ENCODE results near the gene AOC3. TPM values are rescaled to one million over a fixed set of nuclear protein-coding genes. Genes with fewer than 3 reads are reported as not detected.

AOC3 gene
- total and polyA plus RNA-seq, 2 of the 13 experiments (the other 11 are each of a cell fraction or from before 2014, with no cell fraction given) = 8.7 to 51.7 TPM

- no peak; the same call in 1 of the 2 replicates for TF ChIP-seq ZNF580 (CRISPR knock-in tag; IDR thresholded peaks at IDR 0.05; ENCODE audit: borderline replicate concordance, low read depth)
- TF ChIP-seq ZNF780A (CRISPR knock-in tag; IDR thresholded peaks at IDR 0.05) = no peak
- no peak; the same call in 1 of the 2 replicates for TF ChIP-seq MYC (CRISPR knock-in tag; IDR thresholded peaks at IDR 0.05; ENCODE audit: borderline replicate concordance)
- no peak for TF ChIP-seq TBL1XR1 (IDR thresholded peaks at IDR 0.05; ENCODE audit: borderline replicate concordance, low read length, partially characterized antibody)
- TF ChIP-seq CBX5 (CRISPR knock-in tag; IDR thresholded peaks at IDR 0.05; ENCODE audit: borderline replicate concordance) = no peak; the same call in 1 of the 2 replicates
- TF ChIP-seq ZEB1 (IDR thresholded peaks at IDR 0.05; ENCODE audit: insufficient replicate concordance, low read depth) = no peak
- TF ChIP-seq ZFY (CRISPR knock-in tag; IDR thresholded peaks at IDR 0.05) = no peak
- TF ChIP-seq GATA4 (IDR thresholded peaks at IDR 0.05; ENCODE audit: borderline replicate concordance, low read depth) = no peak
- no peak for TF ChIP-seq NAIF1 (CRISPR knock-in tag; IDR thresholded peaks at IDR 0.05; ENCODE audit: borderline replicate concordance)
- TF ChIP-seq ASH2L (IDR thresholded peaks at IDR 0.05; ENCODE audit: insufficient read length, low read depth, low read length) = peak; percentile 39
- TF ChIP-seq RBFOX2 (IDR thresholded peaks at IDR 0.05; ENCODE audit: low read depth, low read length) = no peak
- no peak for TF ChIP-seq ZNF577 (CRISPR knock-in tag; IDR thresholded peaks at IDR 0.05; ENCODE audit: borderline replicate concordance, low read depth)
- no peak for TF ChIP-seq HIC2 (CRISPR knock-in tag; IDR thresholded peaks at IDR 0.05; ENCODE audit: low read depth)
- no peak for TF ChIP-seq NFKB2 (CRISPR knock-in tag; IDR thresholded peaks at IDR 0.05; ENCODE audit: borderline replicate concordance)
- TF ChIP-seq ZMAT3 (CRISPR knock-in tag; conservative IDR thresholded peaks at IDR 0.05) = no peak
- no peak for TF ChIP-seq ZSCAN21 (CRISPR knock-in tag; IDR thresholded peaks at IDR 0.05; ENCODE audit: borderline replicate concordance)
- no peak for TF ChIP-seq ZNF766 (CRISPR knock-in tag; IDR thresholded peaks at IDR 0.05; ENCODE audit: borderline replicate concordance)
- peak; percentile 82 for TF ChIP-seq ARID5B (CRISPR knock-in tag; IDR thresholded peaks at IDR 0.05)
- TF ChIP-seq ZNF18 (CRISPR knock-in tag; IDR thresholded peaks at IDR 0.05; ENCODE audit: insufficient replicate concordance) = no peak
Observed at GRCh38 chr17:42803074-42803883, 47.7 kb upstream of the AOC3 start (continued).

Measured in HepG2 (cell line).